Thyroid gland (tissue), 4 donors: ENCODE results near the gene ARRDC1. TPM values are rescaled to one million over a fixed set of nuclear protein-coding genes. Genes with fewer than 3 reads are reported as not detected.

ENCODE experiments used
- DNase-seq, 2 donors: peaks; one replicate each; pipeline ENCODE4 v3.0.0-alpha.2; 2019
- H3K27ac ChIP-seq, 3 donors: fragments of 200-600 bp; sonication (generic); 1 replicate in 2 of 3; 2 replicates in 1 of 3; pipeline ENCODE4 v1.5.1; 2016 to 2019; ENCODE audit warnings: mild to moderate bottlenecking in 1 of 3, moderate library complexity in 1 of 3
- H3K27me3 ChIP-seq: fragments of 200-600 bp; sonication (generic); one replicate; pipeline ENCODE4 v1.5.1; 2019
- H3K36me3 ChIP-seq, 2 donors: fragments of 200-600 bp; sonication (generic); one replicate each; pipeline ENCODE4 v1.5.1; 2016 to 2019
- H3K4me1 ChIP-seq, 2 donors: fragments of 200-600 bp; sonication (generic); one replicate each; pipeline ENCODE4 v1.5.1; 2017 to 2019
- H3K4me3 ChIP-seq, 3 donors: fragments of 200-600 bp; sonication (generic); replicated peaks in 1 of 3; 1 replicate in 2 of 3; 2 replicates in 1 of 3; pipeline ENCODE4 v1.5.1; 2016; ENCODE audit warnings: mild to moderate bottlenecking in 1 of 3
- H3K9me3 ChIP-seq: fragments of 200-600 bp; sonication (generic); one replicate; pipeline ENCODE4 v1.5.1; 2017
- CTCF ChIP-seq, 6 experiments: fragments of 200-600 bp in 3 of 6; fragments of 450-650 bp in 3 of 6; sonication (generic) in 3 of 6; IDR thresholded peaks; one replicate each; pipeline ENCODE4 v1.5.1; 2016 to 2019; ENCODE audit warnings: antibody characterized with exemption in 6 of 6, mild to moderate bottlenecking in 2 of 6, inconsistent platforms in 1 of 6, moderate library complexity in 1 of 6
- POLR2A ChIP-seq, 2 donors: fragments of 450-650 bp; IDR thresholded peaks; one replicate each; pipeline ENCODE4 v1.6.1; 2017; ENCODE audit warnings: antibody characterized with exemption in 2 of 2, mild to moderate bottlenecking in 2 of 2, moderate library complexity in 1 of 2
- WGBS, 2 donors: methylation state at CpG; one replicate each; pipeline ENCODE4 v1.1.5; 2017; 5-methylcytosine and 5-hydroxymethylcytosine counted together
- intact Hi-C: fragments of 100-400 bp; cut with DNase I; formaldehyde crosslinking; loops from one replicate; pipeline ENCODE4 v1.15.1; 2023
- total RNA-seq, 4 donors: library from RNA; depleted of rRNA; stranded (reverse); fragments of >200 nt; gene quantifications; one replicate each; pipeline ENCODE4 v1.2.3, GENCODE V29; 2016

The ARRDC1 gene
- total RNA-seq, 4 donors from 2014 or later = 45.6 to 66.2 (median 61.2) TPM

- peaks cover 6 to 7% of the 10 kb centered on the region in 2 donors for H3K4me1 ChIP-seq
- DNase-seq = no peak
- no peaks in the 10 kb centered on the region for H3K36me3 ChIP-seq
- H3K27ac ChIP-seq = no peak overlapping the region
- no peak overlapping the region for H3K4me3 ChIP-seq
- 95 to 98% methylated on average over 10 of the region's 10 CpGs for WGBS, 2 donors
- no peaks in the 10 kb centered on the region for H3K27me3 ChIP-seq
- no peak for TF ChIP-seq CTCF (IDR thresholded peaks at IDR 0.05)
- TF ChIP-seq POLR2A (IDR thresholded peaks at IDR 0.05) = no peak
- no peaks in the 10 kb centered on the region for H3K9me3 ChIP-seq
- intact Hi-C loops = no loop called here
Observed at GRCh38 chr9:137642118-137642601, 36.7 kb downstream of the ARRDC1 start.

- no peaks in the 10 kb centered on the region for H3K27me3 ChIP-seq
- H3K4me1 ChIP-seq = peaks cover 6 to 7% of the 10 kb centered on the region in 2 donors
- H3K27ac ChIP-seq = no peak overlapping the region
- DNase-seq = no peak
- no peaks in the 10 kb centered on the region for H3K36me3 ChIP-seq
- TF ChIP-seq POLR2A (IDR thresholded peaks at IDR 0.05) = no peak
- no peak for TF ChIP-seq CTCF (IDR thresholded peaks at IDR 0.05)
- H3K9me3 ChIP-seq = no peaks in the 10 kb centered on the region
- WGBS, 2 donors = 89 to 90% methylated on average over 5 of the region's 5 CpGs
- no peak overlapping the region for H3K4me3 ChIP-seq
- intact Hi-C loops = no loop called here
Observed at GRCh38 chr9:137642892-137643291, 37.4 kb downstream of the ARRDC1 start.

GRCh38 chr9:137643921-137644320 is 38.4 kb downstream of the ARRDC1 start:
- DNase-seq = no peak
- WGBS, 2 donors = 93 to 94% methylated on average over 14 of the region's 14 CpGs
- intact Hi-C loops = no loop called here

GRCh38 chr9:137645211-137645610 is 39.7 kb downstream of the ARRDC1 start:
- Histone ChIP-seq H3K9me3 (no peaks in the 10 kb centered on the region), H3K36me3 (no peaks in the 10 kb centered on the region), H3K4me1 (peaks cover 0 to 6% of the 10 kb centered on the region in 2 donors), H3K27ac (no peak overlapping the region), H3K4me3 (no peak overlapping the region), H3K27me3 (no peaks in the 10 kb centered on the region)
- 83 to 89% methylated on average over 5 of the region's 5 CpGs for WGBS, 2 donors
- no peak for DNase-seq
- no peak for TF ChIP-seq POLR2A (IDR thresholded peaks at IDR 0.05)
- intact Hi-C loops = no loop called here

More at GRCh38 chr9:137643921-137644320, 38.4 kb downstream of the ARRDC1 start:
- H3K4me3 ChIP-seq = no peak overlapping the region
- H3K27me3 ChIP-seq = no peaks in the 10 kb centered on the region
- H3K27ac ChIP-seq = no peak overlapping the region
- peaks cover 6 to 7% of the 10 kb centered on the region in 2 donors for H3K4me1 ChIP-seq
- H3K9me3 ChIP-seq = no peaks in the 10 kb centered on the region
- no peaks in the 10 kb centered on the region for H3K36me3 ChIP-seq
- no peak for TF ChIP-seq POLR2A (IDR thresholded peaks at IDR 0.05)
- TF ChIP-seq CTCF (IDR thresholded peaks at IDR 0.05) = no peak

- no peak for DNase-seq
- Histone ChIP-seq H3K36me3 (no peaks in the 10 kb centered on the region), H3K27me3 (no peaks in the 10 kb centered on the region), H3K4me3 (no peak overlapping the region), H3K4me1 (peaks cover 0 to 6% of the 10 kb centered on the region in 2 donors), H3K9me3 (no peaks in the 10 kb centered on the region), H3K27ac (no peak overlapping the region)
- no peak for TF ChIP-seq POLR2A (IDR thresholded peaks at IDR 0.05)
- no peak for TF ChIP-seq CTCF (IDR thresholded peaks at IDR 0.05)
- intact Hi-C loops = no loop called here
- 86 to 91% methylated on average over 12 to 13 of the region's 13 CpGs for WGBS, 2 donors
Observed at GRCh38 chr9:137646341-137646740, 40.9 kb downstream of the ARRDC1 start.
